Fibroblast of skin of right biceps (primary cell): ENCODE results near the gene GMEB2.
"Not testable (repeated sequence)": the region's sequence is repeated elsewhere in the genome, so short reads cannot be mapped to it uniquely, and the experiment has no call there.

Source experiments
- DNase-seq: peaks from one replicate; pipeline ENCODE4 v3.0.0-alpha.2; 2013

GMEB2 gene

DNA sequence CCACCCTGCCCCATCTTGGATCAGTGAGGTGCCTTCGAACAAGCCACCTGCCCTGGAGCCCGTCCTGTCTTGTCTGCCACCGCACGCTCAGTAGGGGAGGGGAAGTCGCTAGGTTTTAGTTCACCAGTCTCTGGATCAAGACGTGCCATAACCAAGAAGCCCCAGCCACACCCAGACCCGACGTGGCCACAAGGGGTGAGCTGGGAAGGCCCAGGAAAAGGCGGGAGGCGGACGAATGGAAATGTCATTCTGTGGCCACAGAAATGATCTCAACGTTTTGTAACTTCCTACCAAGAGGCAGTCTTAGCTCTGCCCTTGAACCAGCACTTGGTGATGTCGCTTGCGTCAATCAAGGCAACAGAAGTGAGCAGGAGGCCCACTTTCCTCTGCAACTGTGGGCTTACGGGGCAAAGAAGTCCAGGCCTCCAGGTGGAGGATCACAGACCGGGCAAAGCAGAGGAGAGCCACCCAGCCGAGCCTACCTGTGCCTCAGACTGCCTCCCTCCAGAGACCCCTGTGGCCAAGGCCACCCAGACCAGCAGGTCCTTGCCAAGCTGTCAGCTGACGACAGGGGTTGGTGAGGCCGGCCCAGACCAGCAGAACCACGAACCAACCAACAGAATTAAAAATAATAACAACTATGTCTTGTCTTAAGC lies 14.5 kb downstream of the GMEB2 start:
- DNase-seq = no peak

- DNase-seq = no peak
Measured at GRCh38 chr20:63611646-63612045, 15.3 kb downstream of the GMEB2 start.

GRCh38 chr20:63610581-63611435 lies 16.1 kb downstream of the GMEB2 start:
- DNase-seq = no peak

GRCh38 chr20:63606686-63607085 lies 20.2 kb downstream of the GMEB2 start:
- DNase-seq = no peak

DNA sequence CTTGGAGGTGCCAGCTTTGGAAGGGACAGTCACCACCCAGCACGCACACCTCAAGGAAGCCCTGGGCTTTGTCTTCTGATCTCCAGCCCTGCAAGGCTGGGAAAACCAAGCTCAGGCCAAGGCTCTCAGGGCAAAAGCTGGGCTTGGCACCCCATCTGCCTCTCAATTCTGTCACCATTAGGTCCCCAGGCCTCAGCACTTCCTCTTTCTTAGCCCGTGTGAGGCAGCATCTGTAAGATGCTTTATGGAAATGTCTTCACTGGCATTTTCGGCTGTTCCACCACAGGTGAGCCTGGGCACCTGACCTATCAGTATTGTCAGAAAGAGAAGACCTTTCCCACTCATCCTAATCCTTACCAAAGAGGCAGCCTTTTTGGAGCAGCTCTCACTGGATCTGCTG lies 24.6 kb downstream of the GMEB2 start:
- no peak for DNase-seq

DNA sequence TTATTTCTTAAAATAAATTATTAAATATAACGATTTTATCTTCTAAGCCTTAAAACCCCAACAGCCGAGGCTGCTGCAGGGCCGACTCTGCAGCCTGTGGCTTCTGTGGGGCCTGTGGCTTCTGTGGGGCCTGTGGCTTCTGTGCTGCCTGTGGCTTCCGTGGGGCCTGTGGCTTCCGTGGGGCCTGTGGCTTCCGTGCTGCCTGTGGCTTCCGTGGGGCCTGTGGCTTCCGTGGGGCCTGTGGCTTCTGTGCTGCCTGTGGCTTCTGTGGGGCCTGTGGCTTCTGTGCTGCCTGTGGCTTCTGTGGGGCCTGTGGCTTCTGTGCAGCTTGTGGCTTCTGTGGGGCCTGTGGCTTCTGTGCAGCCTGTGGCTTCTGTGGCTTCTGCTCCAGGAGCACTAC lies 25.2 kb downstream of the GMEB2 start:
- DNase-seq = not testable (repeated sequence)

DNA sequence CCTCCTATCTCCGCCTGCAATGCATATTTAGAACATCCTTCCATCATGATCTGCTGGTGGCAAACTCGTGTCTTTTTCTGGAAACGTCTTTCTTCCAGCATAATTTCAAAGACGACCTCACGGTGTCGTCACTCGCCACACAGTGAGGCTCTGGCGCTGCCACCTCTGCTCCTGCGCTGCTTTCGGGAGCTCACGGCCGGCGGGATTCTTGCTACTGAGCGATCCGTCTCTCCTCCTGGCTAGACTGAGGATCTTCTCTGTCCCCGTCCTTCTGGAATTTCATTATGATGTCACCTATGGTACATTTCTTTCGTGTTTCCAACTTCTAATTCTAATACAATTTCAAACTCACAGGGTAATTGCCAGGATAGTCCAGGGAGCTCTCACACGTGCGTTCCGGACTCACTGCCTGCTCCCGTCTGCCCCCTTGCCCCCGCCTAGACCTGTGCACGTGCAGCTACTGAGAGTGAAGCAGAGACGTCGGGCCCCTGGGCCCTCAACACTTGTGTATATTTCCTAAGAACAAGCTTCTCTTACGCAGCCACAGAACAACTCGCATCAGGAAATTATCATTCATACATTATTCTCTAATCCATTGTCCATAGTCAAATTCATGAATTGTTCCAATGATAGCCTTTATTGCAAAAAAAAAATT lies 27.4 kb downstream of the GMEB2 start:
- no peak for DNase-seq

GRCh38 chr20:63598479-63599395 lies 28.2 kb downstream of the GMEB2 start:
- DNase-seq = no peak

- DNase-seq = no peak
Measured at GRCh38 chr20:63597651-63598478, 29.0 kb downstream of the GMEB2 start.

DNA sequence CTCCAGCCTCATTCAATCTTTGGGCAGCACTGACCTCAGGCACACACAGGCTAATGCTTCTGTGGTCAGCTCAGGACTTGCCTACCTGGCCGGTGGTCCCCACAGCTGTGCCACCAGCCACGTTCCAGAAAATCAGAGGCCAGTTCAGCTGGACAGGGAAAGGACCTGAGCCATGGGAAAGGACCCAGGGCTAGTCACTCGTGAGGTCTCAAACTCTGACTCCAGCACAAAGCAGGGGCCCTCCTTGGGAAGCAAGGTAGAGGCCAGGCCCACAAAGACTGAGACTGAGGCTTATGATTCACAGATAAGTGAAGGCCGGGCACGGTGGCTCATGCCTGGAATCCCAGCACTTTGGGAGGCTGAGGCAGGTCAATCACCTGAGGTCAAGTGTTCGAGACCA lies 30.5 kb downstream of the GMEB2 start:
- no peak for DNase-seq

- DNase-seq = no peak
Measured at GRCh38 chr20:63595416-63596127, 31.3 kb downstream of the GMEB2 start.

DNA sequence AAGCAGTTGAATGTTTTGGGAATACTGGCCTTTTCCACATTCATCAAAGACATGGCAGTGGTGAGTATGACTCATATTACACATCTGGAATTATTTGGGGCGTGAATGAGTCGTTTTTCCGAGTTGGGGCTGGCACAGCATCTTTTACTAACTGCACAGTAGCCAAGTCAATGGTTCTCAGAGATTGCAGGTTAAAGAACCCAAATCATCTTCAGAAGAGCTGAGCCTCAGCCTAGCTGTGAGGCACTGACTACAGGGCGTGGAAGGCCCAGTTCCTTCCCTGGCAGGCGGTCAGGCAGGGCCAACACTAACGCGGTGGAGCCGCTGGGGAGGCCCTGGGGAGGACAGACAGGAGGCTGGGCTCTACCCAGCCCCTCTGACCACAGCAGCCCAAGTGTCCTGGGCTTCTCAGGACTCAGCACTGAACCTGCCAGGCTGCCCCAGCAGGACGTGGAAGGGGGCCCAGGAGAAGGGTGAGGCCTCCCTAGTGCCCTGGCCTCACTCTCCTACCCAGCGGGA lies 32.8 kb downstream of the GMEB2 start:
- peak; percentile 63 for DNase-seq

DNA sequence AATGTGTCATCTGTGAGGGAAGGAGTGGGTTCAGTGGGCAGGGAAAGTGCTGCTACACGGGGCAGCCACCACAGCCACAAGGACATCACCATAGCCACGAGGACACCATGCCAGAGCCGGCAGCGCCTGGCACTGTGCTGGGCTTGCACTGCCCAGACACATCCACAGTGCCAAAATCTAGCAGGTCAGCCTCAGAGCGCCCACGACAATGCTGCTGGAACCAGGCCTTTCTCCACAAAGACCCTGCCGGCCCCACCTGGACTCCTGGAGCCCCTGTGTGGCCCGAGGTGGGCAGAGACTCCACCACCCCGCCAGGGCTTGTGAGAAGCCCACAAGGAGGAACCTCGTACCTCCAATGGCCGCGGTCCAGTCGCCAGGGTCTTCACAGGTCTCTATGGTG lies 34.2 kb downstream of the GMEB2 start:
- DNase-seq = no peak

DNA sequence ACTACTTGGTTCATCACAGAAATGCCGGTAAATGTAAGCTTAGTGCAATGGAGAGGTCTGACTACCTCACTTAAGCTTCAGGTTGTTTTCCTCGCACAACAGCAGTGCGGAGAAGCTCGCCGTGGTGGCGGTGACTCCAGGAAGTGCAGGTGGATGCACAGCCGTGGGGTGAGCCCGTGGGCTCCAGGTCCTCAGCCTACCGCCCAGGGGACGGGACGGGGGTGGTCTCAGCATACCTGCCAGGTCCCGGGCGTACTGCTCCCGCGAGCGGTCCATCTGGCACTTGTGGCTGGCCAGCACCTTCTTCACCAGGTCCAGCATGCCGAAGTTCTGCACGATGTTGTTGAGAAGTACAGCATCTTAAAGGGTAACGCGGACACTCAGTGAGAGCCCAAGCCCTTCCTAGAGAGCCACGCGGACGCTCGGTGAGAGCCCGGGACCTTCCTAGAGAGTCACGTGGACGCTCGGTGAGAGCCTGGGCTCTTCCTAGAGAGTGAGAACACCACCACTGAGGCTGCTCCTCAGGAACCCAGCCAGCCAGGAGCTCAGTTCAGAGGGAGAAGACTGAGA lies 35.0 kb downstream of the GMEB2 start:
- no peak for DNase-seq

DNA sequence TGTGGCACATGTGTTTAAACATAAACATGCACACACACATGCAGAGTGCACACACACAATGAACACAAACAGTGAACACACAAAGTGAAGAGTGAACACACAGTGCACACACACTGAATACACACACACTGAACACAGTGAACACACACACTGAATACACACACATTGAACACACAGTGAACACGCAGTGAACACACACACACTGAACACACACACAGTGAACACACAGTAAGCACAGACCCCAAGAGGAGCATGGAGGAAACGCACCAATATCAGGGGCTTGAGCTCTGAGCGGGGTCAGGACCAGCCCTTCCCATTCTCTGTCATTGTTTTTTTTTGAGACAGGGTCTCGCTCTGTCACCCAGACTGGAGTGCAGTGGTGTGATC lies 35.8 kb downstream of the GMEB2 start:
- no peak for DNase-seq

- DNase-seq = no peak
Measured at GRCh38 chr20:63590218-63591146, 36.4 kb downstream of the GMEB2 start.

DNA sequence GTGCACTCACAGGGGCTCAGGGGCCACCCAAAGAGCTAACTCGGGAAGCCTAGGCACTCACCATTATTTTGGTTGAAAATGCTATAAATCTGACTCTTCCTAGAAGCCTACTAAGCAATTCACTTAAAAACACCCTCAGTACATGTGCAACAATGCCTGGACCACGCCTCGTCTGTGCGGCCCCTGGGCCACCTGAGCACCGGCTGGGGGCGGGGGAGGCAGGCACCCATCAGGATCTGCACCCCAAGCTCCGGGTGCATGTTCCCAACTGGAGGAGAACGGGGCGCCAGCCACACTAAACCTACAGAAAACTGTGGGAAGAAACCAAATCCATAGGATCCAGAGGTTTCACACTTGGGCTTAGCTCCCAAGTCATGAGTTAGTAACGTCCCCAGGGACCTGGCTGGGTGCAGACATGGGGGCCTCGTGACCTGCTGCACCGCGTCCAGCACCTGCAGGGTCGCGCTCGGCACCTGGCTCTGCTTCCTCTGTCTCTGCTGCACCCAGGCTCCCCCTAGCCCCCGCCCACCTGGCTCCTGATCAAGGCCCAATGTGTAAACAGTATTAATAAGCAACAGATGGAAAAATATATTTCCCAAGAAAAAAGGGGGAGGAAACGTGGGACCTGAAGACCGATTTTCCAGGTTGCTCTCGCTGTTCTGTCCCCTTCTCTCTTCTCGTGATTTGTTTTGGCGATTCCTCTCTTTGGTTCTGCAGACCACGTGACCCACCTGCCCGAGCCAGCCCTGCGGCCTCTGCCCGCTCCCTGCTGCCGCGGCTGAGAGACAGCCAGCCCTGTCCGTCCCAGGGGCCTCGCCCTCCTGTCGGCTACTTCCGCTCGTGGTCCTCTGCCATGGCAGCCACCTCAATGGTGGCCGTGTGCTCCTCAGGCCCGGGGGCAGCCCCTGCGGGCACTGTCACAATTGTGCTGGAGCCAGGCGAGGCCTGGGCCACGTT lies 37.4 kb downstream of the GMEB2 start:
- no peak for DNase-seq

DNA sequence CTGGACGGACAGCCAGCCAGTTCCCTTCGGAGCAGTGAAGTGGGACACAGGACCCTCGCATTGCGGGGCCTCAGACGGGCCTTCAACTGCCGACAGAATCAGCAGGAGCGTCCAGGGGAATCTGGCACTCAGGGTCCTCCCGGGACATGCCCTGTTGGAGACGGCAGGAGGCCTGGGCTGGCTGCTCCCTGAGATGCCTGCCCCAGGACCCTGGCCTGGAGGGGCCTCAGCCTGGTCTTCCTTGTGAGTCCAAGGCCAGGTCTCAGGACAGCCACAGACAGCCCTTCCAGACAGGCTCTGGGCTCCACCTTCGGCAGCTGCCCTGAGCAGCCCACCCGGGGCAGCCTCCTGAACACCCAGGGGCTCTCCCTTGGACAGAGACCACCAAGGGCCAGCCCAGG lies 38.3 kb downstream of the GMEB2 start:
- DNase-seq = no peak
